Esophagus squamous epithelium (tissue), 5 donors: ENCODE measurements around the gene CTNNBIP1. TPM values are rescaled to one million over a fixed set of nuclear protein-coding genes. Genes with fewer than 3 reads are reported as not detected.

Experiments
- DNase-seq: peaks from one replicate; lab custom pipeline; 2025; lab: John Stamatoyannopoulos, UW
- H3K27ac ChIP-seq, 4 donors: fragments of 200-600 bp; sonication (generic); one replicate each; pipeline ENCODE4 v1.5.1; 2016 to 2019; ENCODE audit warnings: mild to moderate bottlenecking in 1 of 4
- H3K27me3 ChIP-seq, 4 donors: fragments of 200-600 bp; sonication (generic); 1 replicate in 3 of 4; 2 replicates in 1 of 4; pipeline versions ENCODE4 v1.5.1 to v1.6.0; 2017 to 2021; ENCODE audit warnings: antibody characterized with exemption in 1 of 4
- H3K36me3 ChIP-seq, 3 donors: fragments of 200-600 bp; sonication (generic); one replicate each; pipeline ENCODE4 v1.5.1; 2016 to 2019
- H3K4me1 ChIP-seq, 3 donors: fragments of 200-600 bp; sonication (generic); one replicate each; pipeline ENCODE4 v1.5.1; 2017 to 2019
- H3K4me3 ChIP-seq, 4 donors: fragments of 200-600 bp; sonication (generic); 1 replicate in 3 of 4; 2 replicates in 1 of 4; pipeline ENCODE4 v1.5.1; 2016 to 2019; ENCODE audit warnings: mild to moderate bottlenecking in 2 of 4, moderate library complexity in 1 of 4
- H3K9me3 ChIP-seq, 3 donors: fragments of 200-600 bp; sonication (generic); one replicate each; pipeline ENCODE4 v1.5.1; 2016 to 2019
- POLR2A ChIP-seq, 4 donors: fragments of 450-650 bp; IDR thresholded peaks; one replicate each; pipeline ENCODE4 v1.6.1; 2017; ENCODE audit warnings: antibody characterized with exemption in 4 of 4, mild to moderate bottlenecking in 4 of 4, moderate library complexity in 3 of 4
- WGBS, 2 donors: methylation state at CpG; one replicate each; pipeline ENCODE4 v1.1.5; 2018; 5-methylcytosine and 5-hydroxymethylcytosine counted together
- intact Hi-C: fragments of 100-400 bp; cut with DNase I; formaldehyde crosslinking; loops from one replicate; pipeline ENCODE4 v1.15.0; 2022
- total RNA-seq, 4 donors: library from RNA; depleted of rRNA; stranded (reverse); fragments of >200 nt; gene quantifications; one replicate each; pipeline ENCODE4 v1.1.0, GENCODE V29; 2016
- TF ChIP-seq, protein P1 (sequence below), 6 experiments: fragments of 450-650 bp in 4 of 6; fragments of 200-600 bp in 2 of 6; sonication (generic) in 2 of 6; IDR thresholded peaks; one replicate each; pipeline ENCODE4 v1.5.1; 2016 to 2019; ENCODE audit warnings: antibody characterized with exemption in 6 of 6, mild to moderate bottlenecking in 4 of 6, moderate library complexity in 4 of 6
- donor health status: DM: yes; HTN: yes; CAD: no.

CTNNBIP1 gene
- total RNA-seq, 4 donors from 2014 or later = 76.1 to 186 (median 118) TPM

DNA sequence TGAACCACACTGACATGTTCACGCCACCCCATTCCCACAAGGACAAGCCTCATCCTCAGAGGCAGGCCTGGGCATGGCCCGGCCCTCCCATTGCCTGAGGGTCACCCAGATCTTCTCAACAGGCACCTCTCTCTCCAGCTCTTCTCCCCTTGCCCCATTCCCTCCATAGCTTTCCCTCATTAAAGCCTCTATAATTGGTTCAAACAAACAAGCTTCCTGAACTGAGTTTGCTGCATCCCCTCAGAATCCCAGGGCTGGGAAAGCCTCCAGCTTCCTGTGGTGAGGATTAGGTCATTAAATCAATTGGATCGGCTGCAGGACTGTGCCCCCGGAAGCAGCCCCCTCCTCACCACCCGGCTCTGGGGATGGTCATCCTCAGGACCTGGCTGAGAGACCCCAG is 18.9 kb downstream of the CTNNBIP1 start:
- H3K4me1 ChIP-seq = peaks cover 36 to 94% (median 51%) of the 10 kb centered on the region in 3 donors
- H3K27ac ChIP-seq = peak overlapping the region; percentile 82 to 95 (median 91)
- intact Hi-C loops = no loop called here
- no peak for TF ChIP-seq POLR2A (IDR thresholded peaks at IDR 0.05)
- H3K9me3 ChIP-seq = no peaks in the 10 kb centered on the region
- 14 to 58% methylated on average over 2 to 5 of the region's 5 CpGs for WGBS, 2 donors
- H3K36me3 ChIP-seq = peaks cover 0 to 31% (median 0%) of the 10 kb centered on the region in 3 donors
- peak overlapping the region in 3 of 4 donors; percentile 8 to 9 (median 8) for H3K4me3 ChIP-seq
- no peak for DNase-seq
- no peaks in the 10 kb centered on the region for H3K27me3 ChIP-seq

DNA sequence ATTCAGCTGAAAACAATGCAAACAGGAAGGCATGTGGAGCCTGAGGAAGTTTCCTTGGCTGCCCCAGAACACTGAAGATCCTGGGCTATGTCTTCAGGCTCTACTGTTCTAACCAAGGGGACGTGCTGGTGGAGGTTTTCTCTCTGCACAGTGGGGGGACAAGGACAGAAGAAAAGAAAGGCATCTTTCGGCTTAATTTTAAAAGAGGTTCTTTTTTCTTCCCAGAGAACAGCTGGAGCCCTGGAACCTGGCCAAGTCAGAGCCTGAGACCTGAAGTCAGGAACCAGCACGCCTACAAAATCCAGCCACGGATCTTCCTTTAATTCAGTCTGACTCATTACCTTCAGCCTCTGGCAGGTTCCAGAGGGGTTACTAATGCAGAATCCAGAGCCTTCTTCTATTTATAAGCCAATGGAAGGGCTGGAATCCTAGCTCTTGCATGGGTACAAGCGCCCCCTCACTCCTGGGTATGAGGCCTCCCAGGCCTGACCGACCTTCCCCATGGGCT is 19.8 kb downstream of the CTNNBIP1 start:
- intact Hi-C loops = no loop called here
- peaks cover 0 to 38% (median 0%) of the 10 kb centered on the region in 3 donors for H3K36me3 ChIP-seq
- no peak overlapping the region for H3K4me3 ChIP-seq
- peak overlapping the region; percentile 82 to 95 (median 91) for H3K27ac ChIP-seq
- H3K4me1 ChIP-seq = peaks cover 36 to 95% (median 51%) of the 10 kb centered on the region in 3 donors
- 7 to 28% methylated on average over 4 to 5 of the region's 6 CpGs for WGBS, 2 donors
- no peak for DNase-seq
- no peaks in the 10 kb centered on the region for H3K27me3 ChIP-seq
- no peaks in the 10 kb centered on the region for H3K9me3 ChIP-seq
- TF ChIP-seq POLR2A (IDR thresholded peaks at IDR 0.05) = no peak
- TF ChIP-seq, protein P1, sequence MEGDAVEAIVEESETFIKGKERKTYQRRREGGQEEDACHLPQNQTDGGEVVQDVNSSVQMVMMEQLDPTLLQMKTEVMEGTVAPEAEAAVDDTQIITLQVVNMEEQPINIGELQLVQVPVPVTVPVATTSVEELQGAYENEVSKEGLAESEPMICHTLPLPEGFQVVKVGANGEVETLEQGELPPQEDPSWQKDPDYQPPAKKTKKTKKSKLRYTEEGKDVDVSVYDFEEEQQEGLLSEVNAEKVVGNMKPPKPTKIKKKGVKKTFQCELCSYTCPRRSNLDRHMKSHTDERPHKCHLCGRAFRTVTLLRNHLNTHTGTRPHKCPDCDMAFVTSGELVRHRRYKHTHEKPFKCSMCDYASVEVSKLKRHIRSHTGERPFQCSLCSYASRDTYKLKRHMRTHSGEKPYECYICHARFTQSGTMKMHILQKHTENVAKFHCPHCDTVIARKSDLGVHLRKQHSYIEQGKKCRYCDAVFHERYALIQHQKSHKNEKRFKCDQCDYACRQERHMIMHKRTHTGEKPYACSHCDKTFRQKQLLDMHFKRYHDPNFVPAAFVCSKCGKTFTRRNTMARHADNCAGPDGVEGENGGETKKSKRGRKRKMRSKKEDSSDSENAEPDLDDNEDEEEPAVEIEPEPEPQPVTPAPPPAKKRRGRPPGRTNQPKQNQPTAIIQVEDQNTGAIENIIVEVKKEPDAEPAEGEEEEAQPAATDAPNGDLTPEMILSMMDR (IDR thresholded peaks at IDR 0.05) = no peak

DNA sequence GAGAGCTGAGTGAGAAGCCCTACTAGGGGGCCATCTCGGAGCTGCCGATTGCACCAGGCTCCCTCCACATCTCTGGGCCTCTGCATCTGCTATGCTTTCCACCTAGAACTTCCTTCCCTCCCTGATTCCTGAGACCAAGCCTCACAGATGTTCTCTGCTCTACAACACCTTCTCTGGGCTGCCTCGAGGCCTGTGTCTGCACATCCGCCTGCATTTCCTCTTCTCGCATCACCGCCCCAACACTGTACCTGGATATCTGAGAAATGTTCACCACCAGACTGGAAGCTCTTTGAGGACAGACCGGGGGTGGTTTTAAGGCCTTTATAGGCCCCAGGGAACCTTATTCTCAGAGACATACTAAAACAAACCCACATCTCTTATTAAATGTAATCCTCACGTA is 20.7 kb downstream of the CTNNBIP1 start:
- Histone ChIP-seq H3K27ac (peak overlapping the region; percentile 82 to 95 (median 91)), H3K4me1 (peaks cover 35 to 94% (median 51%) of the 10 kb centered on the region in 3 donors), H3K27me3 (no peaks in the 10 kb centered on the region), H3K36me3 (peaks cover 0 to 47% (median 0%) of the 10 kb centered on the region in 3 donors), H3K4me3 (no peak overlapping the region), H3K9me3 (no peaks in the 10 kb centered on the region)
- no peak for DNase-seq
- intact Hi-C loops = no loop called here
- TF ChIP-seq POLR2A (IDR thresholded peaks at IDR 0.05) = no peak
- TF ChIP-seq, protein P1 (IDR thresholded peaks at IDR 0.05) = no peak
- 56 to 76% methylated on average over 5 to 8 of the region's 8 CpGs for WGBS, 2 donors

DNA sequence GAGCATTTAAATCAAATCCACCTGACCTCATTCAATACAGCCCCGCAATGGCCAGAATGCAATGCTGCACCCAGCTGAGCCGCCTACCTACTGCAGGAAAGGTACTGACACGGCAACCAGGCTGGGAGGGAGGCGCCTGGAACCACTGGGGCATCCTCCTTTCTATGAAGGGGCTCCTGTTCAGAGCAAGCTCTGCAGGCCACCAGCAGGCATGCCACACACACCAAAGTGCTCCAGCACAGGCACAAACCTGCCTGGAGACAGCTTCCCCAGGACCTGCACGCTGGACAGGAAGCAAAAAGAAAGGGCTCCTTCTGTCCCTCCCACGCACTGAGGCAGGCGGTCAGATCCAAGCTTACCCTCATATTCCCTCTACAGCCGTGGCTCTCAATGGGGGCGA is 21.2 kb downstream of the CTNNBIP1 start:
- Histone ChIP-seq H3K4me3 (no peak overlapping the region), H3K27me3 (no peaks in the 10 kb centered on the region), H3K4me1 (peaks cover 30 to 94% (median 49%) of the 10 kb centered on the region in 3 donors), H3K9me3 (no peaks in the 10 kb centered on the region), H3K36me3 (peaks cover 0 to 51% (median 0%) of the 10 kb centered on the region in 3 donors), H3K27ac (peak overlapping the region; percentile 82 to 95 (median 91))
- no peak for DNase-seq
- intact Hi-C loops = no loop called here
- WGBS, 2 donors = 47 to 73% methylated on average over 2 to 6 of the region's 9 CpGs
- TF ChIP-seq POLR2A (IDR thresholded peaks at IDR 0.05) = no peak
- TF ChIP-seq, protein P1 (IDR thresholded peaks at IDR 0.05) = no peak

DNA sequence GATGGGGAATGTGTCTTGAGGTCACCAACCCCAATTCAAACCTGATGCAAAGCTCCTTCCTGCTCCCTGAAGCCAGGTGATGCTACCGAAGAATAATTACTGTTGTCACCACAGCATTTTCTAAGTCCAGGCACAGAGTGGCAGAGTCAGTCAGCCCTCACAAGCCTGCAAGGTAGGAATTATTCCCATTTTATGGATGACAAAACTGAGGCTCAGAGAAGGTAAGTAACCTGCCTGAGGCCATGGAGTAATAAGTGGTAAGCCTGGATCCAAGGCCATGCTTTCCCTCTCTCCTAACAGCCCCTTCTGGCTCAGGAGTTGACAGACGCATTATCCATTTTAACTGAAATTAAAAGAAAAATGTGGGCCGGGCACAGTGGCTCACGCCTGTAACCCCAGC is 23.0 kb downstream of the CTNNBIP1 start:
- Histone ChIP-seq H3K27ac (peak overlapping the region in 2 of 4 donors; percentile 5 to 59), H3K4me3 (no peak overlapping the region), H3K9me3 (no peaks in the 10 kb centered on the region), H3K4me1 (peaks cover 32 to 94% (median 41%) of the 10 kb centered on the region in 3 donors), H3K36me3 (peaks cover 0 to 67% (median 0%) of the 10 kb centered on the region in 3 donors), H3K27me3 (no peaks in the 10 kb centered on the region)
- TF ChIP-seq, protein P1 (IDR thresholded peaks at IDR 0.05) = no peak
- no peak for TF ChIP-seq POLR2A (IDR thresholded peaks at IDR 0.05)
- DNase-seq = no peak
- intact Hi-C loops = no loop called here
- WGBS, 2 donors = 90 to 93% methylated on average over 3 to 4 of the region's 4 CpGs
